Measurements from ENCODE around the gene ENTPD6.

Gene ENTPD6

DNA sequence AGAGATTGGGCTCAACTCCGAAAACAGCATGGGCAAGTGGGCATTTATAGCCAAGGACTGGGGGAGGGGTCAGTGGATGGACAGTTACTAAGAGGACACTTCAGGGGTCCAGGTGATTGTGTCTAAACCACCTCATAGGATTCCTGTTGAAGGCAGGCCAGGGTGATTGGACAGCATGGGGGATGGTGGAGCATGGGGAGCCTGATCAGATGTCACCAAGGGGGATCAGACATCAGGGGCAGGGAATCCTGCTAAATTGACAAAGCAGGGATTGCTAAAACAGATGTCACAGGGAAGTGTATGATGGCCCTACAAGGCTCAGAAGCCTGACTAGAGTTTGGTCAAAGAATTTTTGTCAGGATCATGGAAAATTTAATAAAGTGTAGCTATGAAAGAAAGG, 49.9 kb downstream of the ENTPD6 start:
- DNase-seq = no peak

DNA sequence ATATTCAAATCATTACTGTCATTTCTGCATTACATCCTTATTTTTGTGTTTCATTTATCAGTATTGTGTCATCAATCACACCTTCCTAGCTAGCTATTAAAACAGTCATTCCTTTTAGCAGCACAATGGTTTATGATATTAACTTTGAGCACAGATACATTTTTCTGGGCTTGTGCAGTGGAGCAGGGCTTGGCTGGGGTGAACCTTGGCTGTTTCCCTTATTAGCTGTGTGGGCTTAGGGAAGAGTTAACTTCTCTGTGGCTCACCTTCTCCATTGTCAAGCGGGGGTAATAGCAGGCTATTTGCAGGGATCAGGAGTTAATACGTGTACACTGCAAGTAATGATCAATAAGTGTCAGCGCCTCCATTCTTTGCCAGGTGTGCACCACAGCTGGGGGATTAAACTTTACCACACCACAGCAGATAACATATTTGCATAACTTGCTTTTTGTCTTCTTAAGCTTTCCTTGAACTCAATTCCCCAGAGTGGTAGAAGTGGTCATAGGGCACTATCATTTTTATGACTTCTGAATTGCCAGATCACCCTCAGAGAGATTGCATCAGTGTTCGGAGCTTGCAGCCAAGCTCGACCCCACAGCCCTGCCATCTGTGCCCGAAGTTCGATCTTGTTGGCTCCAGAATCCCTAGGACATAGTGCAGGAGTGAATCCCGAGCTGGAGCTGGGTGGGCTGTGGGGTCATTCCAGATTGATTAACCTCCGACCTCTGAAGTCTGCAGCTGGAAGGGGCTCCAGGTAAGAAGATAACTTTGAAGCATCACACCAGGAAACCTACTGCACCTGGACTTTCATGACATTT, 50.9 kb downstream of the ENTPD6 start:
- no peak for DNase-seq

DNA sequence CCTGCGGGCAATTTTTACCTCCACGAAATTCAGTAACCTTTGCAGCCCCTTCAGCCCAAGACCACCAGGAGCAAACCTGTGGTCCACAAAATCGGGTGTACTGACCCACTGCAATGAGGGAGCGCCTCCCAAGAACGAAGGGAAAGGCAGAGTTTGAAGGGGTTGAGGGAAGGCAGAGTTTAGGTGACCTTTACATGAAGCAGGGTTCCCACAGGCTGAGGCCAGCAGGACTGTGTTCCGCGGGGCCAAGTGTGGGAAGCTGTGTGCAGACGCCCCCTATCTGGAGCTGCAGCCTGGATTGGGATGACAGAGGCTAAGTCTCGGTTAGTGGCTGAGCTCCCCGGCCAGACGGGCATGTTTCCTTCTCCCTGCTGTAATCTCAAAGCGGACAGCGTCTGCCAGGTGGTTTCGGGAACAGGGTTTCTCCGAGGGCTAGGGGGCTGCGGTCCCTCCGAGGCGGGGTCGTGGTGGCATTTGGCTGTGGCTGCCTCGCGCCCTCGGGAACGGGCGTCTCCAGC, 51.5 kb downstream of the ENTPD6 start:
- DNase-seq = peak in 1 of 4 experiments; percentile 6

DNA sequence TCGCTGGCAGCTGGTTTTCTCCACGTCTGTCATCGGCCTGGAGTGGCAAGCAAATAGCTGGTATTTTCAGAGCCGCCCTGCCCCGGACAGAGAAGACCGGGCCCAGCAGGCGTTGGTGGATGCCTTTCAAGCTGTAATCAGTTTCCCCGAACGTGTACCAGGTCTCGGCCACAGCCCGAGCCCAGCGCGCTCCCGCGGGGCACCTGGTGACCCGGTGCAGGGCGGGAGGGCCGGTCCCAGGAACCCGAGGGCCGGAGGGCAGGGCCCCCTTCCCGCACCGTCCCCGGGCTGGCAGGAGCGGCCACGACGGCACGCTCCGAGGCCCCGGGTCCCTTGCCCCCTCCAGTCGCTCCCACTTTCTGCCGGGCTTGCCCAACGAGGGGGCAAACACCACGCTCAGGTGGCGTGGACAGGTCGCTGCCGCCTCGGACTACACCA, 52.0 kb downstream of the ENTPD6 start:
- no peak for DNase-seq

DNA sequence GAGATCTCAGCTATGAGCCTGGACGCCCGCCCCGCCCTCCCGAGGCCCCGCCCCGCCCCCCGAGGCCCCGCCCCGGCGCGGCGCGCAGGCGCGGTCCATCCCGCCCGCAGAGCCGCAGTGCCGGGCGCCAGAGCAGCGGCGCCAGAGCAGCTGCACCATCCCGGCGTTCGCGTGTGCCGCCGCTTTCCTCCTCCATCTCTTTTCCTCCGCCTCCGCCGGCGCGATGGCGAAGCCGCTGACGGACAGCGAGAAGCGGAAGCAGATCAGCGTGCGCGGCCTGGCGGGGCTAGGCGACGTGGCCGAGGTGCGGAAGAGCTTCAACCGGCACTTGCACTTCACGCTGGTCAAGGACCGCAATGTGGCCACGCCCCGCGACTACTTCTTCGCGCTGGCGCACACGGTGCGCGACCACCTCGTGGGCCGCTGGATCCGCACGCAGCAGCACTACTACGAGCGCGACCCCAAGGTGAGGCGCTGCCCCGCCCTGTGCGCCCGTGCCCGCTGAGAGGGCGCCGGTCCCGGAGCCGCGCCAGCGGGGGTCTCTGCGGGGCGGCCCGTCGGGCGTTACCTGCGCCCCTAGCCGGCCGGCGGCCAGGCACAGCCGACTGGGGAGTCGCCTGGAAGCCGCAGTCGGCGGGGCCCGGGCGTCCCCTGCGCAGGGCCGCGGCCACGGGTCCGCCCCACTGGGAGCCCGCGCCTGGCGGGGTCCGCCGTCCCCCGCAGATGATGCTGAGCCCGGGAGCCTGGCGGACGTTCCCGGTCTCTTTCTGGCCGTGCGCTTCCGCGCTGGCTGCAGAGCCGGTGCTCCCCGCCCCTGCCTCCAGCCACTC, 52.7 kb downstream of the ENTPD6 start, which contains the start of gene PYGB:
PYGB (plus strand) TSS at position 130 of the 830 bp plus-strand sequence; CDS start at position 224, 94 bp downstream.
- DNase-seq = peak; percentile 27 to 70 (median 43)

DNA sequence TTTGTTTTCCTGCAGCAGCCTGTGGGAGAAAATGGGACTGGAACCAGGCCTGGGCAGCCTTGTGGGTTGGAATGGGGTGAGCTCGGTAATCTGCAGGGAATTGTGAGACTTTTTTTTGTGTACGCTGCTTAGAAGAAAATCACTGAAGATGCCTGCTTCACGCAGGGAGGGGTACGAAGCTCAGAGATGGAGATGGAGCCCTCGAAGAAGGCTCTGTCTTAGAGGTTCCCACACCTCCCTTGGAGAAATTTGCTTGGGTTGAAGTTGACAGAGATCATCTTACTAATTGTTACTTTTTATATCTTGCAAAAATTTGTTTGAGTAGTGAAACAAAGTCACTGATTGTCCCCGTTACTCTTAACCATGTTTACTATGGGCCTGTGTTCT, 53.3 kb downstream of the ENTPD6 start:
- no peak for DNase-seq

DNA sequence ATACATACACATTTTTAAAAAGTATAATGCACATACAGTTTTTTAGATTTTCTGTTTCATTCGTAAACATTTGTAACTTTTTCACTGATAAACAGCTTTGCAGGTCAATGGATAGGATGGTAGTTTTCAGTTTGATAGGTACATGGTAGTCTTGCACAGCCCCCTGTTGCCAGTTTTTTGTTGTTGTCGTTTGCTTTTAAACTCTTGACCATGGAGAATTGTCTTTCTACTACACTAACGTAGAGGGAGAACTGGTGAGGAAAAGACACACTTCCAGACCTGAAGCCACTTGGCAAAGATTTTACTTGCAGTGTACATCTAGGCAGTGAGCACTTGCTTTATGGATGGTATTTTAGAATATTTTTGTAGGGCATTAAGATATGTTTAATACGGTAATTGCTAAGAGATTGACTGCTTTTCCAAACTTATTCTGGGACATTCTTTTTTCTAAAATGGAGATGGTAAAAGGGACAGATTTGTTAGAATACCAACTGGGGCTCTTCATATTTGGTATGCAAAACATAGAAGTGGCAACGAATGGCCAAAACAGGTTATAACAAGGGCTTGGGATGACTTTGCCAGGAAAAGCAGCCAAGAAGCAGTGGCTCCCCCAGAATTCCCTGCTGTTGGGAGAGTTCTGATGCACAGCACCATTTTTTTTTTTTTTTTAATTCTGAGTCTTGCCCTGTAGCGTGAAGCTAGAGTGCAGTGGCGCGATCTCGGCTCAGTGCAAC, 53.9 kb downstream of the ENTPD6 start:
- no peak for DNase-seq

DNA sequence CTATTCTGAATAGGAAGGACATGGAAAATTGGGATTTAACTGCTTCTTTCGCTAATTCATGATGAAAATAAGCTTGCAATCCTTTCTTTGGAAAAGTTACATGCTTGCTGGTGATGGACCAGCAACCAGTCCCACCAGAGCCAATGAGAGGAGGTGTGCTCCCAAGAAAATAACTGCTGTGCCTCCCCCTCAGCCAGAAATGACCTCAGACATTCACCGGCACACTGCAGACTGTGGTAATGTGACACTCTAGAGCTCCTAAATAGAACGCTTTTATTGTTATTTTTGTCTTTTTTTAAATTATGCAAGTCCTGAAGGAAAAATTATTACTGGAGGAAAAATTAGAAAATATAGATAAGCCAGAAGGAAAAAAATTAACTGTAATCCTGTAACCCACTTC, 55.0 kb downstream of the ENTPD6 start:
- DNase-seq = no peak

DNA sequence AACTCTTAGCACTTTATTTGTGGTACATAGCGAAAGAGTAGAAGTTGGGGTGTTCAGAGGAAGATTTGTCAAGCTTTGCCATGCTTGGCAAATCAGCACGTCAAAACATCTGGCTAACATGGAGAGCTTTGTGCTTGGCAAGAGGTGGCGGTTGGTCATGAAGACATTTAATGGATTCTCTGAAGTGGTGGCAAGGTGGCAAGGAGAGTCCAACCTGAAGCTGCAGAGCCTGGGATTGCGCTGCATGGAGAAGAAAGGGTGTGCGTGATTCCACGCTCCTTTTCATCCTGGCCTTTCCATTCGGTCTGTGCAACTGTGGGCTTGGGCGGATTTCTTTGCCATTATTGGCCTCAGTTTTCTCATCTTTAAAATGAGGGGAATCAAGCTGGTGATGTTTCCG, 55.5 kb downstream of the ENTPD6 start:
- no peak for DNase-seq

DNA sequence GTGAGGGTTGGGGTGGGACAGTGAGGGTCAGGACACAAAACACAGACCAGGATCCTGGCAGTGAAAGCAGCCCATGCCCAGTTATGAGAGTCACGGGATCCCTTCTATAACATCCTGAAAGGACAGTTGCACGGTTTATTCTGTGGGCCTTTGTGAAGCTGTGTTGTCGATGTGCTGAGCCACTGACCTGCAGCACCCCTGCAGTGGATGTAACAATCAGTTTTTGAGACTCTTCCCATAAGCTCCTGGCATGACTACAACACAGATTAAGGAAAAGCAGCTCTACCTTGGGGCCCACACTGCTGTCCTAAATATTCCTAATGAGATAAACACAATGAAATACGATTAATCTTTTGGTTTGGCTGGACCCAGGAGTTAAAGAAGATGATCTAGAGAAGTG, 56.0 kb downstream of the ENTPD6 start:
- no peak for DNase-seq

DNA sequence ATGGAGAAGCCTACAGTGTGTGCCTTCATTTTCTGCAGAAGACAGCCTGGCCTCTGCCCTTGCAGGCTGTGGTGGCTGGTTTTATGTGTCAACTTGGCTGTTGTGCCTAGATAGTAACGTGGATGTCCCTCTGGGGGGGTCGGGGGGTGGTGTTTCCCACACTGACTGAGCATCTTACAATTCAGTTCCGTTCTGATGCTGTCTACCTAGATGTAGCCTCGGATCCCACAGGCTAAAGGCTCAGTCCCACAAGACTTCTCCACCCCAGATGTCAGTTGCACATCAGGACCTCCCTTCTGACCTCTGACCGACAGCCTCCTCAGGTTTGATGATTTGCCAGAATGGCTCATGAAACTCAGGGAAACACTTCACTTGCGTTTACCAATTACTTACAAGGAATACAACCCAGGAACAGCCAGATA, 56.7 kb downstream of the ENTPD6 start:
- no peak for DNase-seq

DNA sequence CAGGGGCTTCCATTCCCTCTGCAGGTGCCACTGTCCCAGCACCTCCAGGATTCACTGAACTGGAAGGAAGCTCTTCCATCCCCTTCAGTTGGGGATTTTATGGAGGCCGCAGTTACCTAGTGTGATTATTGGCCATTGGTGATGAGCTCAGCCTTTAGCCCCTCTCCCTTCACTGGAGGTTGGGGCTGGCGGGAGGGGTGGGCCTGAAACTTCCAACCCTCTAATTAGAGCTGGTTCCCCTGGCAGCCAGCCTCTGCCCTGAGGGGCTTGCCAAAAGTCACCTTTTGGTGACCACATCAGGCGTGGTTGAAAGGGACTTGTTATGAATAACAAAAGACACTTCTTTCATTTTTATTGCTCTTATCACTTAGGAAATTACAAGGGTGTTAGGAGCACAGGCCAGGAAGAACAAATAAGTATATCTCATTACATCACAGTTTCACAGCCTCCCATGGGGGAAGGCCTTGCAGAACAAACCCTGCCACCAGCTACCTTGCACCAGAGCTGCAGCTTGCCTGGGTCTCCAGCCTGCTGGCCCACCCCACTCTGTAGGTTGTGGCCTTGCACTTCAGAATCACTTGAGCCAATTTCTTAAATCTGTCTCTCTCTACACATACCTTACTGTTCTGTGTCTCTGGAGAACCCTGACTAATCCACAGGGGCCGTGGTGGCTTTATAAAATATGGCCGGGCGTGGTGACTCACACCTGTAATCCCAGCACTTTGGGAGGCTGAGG, 57.3 kb downstream of the ENTPD6 start:
- no peak for DNase-seq

DNA sequence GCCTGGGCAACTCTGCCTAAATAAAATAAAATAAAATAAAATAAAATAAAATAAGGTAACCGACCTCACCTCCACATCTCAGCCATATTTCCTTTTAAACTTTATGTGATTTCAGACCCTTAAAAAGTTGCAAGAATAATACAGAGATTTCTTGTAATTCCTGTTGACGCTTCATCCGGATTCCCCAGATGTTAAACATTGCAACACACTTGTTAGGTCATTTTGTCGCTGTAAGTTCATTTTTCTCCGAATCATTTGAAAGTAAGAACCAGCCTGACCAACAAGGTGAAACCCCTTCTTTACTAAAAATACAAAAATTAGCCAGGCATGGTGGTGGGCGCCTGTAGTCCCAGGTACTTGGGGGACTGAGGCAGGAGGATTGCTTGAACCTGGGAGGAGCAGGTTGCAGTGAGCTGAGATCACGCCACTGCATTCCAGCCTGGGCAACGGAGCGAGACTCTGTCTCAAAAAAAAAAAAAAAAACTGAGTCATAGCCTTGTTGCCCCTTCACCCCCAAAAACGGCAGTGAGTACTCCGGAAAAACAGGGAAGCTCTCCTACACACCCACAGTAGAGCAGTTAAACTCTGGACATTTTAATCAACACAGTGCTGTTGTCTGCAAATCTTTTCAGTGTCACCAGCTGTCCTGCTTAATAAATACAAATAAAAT, 58.2 kb downstream of the ENTPD6 start:
- no peak for DNase-seq

DNA sequence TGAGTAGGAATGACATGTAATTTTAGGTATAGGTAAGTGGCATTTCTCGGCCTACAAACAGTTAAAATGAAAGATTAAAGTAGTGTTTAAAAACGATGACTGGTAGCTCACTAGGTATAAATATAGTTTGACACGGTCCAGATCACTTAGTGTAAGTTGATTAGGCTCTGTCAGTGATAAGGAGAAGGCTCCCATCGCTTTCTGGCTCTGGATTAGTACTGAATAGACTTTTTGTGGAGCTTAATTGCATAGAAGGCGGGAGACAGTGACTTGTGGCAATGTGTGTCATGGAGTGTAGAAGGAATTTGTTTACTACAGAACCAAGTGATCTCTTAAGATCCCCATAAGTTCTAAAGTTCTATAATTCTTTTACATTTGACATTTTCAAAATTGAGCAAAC, 59.1 kb downstream of the ENTPD6 start:
- DNase-seq = no peak

DNA sequence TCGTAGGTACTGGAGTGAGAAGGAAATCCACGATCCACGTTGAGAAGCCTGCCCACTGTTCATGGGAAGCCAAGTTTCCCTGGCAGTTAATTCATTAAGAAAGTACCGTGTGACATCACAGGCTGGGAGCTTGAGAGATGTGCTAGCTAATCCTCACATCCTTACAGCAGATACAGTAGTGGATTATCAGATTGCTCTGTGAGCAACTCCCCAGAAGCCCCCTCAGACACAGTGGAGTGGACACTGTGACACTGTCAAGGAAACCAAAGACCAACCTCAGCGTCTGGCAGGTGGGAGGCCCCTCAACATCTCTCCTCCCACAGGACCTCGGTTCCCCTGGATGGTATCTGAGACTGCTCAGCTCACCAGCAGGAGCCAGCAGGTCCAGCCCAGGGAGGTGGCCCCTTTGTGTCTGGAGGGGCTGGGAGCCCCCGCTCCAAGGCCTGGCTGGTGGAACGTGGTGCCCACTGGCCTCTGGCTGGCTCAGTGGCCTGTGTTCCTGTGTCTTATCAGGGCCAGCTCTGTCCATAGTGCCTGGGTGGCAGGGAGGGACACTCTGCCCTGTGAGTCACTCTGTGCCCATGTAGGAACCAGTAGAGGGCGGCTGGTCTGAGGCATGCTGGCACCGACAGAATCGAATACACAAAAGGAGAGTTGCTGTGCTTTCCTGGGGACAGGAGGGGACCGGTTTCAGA, 59.6 kb downstream of the ENTPD6 start:
- no peak for DNase-seq

DNA sequence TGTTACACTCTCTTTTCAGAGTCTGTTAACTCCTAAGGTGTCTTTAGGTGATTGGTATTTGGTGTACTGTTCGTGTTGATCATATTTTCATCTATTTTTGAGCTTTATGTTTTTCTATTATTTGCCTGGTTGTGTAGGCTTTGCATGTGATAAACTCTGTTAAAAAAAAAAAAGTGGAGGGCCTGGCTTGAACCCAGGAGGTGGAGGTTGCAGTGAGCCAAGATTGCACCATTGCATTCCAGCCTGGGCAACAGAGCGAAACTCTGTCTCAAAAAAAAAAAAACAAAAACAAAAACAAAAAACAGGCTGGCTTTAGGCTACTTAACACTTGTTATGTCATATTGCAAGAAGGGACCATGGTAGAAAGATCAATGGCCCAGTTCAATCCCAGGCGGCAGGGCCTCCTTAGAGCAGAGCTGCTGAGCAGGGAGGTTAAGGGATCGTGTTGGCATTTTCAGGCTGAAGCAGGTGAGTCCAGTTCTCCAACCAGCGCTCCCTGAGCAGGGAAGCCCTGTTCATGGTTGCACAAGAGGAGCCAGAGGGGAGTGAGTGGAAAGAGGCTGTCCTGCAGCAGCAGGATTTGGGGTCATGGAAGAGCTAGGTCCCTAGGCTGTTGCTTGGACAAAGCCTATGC, 60.8 kb downstream of the ENTPD6 start:
- no peak for DNase-seq

DNA sequence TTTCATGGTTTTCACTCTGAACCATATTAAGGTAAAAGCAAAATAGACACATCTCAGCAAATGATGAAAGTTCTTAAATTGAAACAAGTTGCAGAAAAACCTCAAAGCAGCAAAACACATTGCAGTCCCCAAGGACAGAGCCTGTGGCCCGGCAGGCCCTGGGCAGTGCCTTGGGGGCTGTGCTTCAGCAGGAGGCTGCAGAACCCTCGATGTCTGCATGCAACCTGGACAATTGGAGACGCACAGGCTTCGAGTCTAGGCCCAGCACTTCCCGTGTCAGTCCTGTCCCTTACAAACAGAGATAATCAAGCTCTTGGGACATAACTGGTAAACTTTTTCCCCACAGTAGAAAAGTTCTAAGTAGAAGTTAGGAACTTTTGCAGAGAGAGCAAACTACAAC, 61.6 kb downstream of the ENTPD6 start:
- no peak for DNase-seq

DNA sequence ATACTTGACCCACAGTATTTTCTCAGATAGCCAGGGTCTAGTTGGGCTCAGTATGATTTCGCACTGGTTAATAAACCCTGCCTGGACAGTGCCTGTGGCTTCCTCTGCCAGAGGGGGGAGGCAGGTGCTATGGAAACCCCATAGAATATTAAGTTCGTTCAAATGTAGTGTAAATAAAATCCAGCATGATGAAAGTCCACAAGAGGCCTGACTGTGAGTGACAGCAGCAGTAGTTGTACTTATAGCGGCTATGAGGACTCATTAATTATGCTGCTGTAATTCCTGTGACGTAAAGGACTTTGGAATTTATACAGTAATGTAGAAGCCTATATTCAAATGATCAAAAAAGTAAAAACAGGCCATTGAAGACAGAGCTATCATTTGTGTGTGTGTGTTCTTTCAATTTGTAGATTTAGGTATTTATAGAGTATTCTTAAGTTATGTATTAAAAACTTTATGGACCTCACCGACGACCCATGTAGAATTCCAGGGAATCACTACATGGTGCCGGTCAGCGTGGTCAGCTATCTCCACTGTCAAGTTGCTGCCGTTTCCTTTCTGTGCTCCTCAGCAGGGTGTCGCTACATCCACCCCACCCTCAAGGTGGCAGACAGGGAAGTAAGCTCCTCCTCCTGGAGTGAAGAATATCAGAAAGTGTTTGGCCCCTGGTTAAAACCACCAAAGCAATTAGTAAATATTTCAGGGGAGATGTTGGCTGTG, 62.4 kb downstream of the ENTPD6 start:
- DNase-seq = no peak

DNA sequence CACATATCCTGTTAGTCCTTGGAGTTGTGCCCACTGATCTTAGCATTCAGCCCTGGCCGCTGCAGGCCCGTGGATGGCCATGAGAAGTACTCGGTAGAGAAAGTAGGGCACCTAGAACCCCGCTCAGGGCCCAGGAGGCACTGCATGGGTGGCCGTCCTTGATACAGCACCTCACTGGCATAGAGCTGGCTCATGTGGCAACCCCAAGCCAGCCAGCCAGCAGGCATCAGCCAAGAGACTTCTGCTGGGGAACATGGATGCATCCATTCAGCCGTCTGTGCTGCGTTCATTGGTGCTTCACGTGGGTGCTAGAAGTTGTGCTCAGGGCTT, 62.9 kb downstream of the ENTPD6 start:
- DNase-seq = no peak

DNA sequence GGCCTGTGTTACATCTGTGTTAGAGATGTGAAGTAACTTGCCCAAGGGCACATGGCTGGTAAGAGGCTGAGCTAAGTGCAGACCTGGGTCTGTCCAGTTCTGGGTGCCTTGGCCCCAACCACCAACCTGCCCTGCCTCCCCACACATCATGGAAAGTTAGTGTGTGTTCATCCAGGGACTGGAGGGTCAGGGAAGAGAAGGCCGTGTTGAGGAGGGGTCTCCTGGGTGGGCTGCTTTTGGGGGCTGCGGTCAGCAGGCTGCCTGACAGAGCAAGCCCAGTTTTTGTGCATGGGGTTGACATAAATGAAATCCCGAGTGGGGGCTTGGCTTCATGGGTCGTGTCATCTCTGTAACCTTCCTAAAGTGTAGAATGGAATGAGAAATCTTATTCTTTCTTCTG, 63.3 kb downstream of the ENTPD6 start:
- no peak for DNase-seq
